Thyroid gland (tissue), 4 donors: ENCODE data around the gene ZMIZ1. TPM values are rescaled to one million over a fixed set of nuclear protein-coding genes. Genes with fewer than 3 reads are reported as not detected.

Experiments
- DNase-seq, 2 donors: peaks; one replicate each; pipeline ENCODE4 v3.0.0-alpha.2; 2019
- H3K27ac ChIP-seq, 3 donors: fragments of 200-600 bp; sonication (generic); 1 replicate in 2 of 3; 2 replicates in 1 of 3; pipeline ENCODE4 v1.5.1; 2016 to 2019; ENCODE audit warnings: mild to moderate bottlenecking in 1 of 3, moderate library complexity in 1 of 3
- H3K27me3 ChIP-seq: fragments of 200-600 bp; sonication (generic); one replicate; pipeline ENCODE4 v1.5.1; 2019
- H3K36me3 ChIP-seq, 2 donors: fragments of 200-600 bp; sonication (generic); one replicate each; pipeline ENCODE4 v1.5.1; 2016 to 2019
- H3K4me1 ChIP-seq, 2 donors: fragments of 200-600 bp; sonication (generic); one replicate each; pipeline ENCODE4 v1.5.1; 2017 to 2019
- H3K4me3 ChIP-seq, 3 donors: fragments of 200-600 bp; sonication (generic); replicated peaks in 1 of 3; 1 replicate in 2 of 3; 2 replicates in 1 of 3; pipeline ENCODE4 v1.5.1; 2016; ENCODE audit warnings: mild to moderate bottlenecking in 1 of 3
- H3K9me3 ChIP-seq: fragments of 200-600 bp; sonication (generic); one replicate; pipeline ENCODE4 v1.5.1; 2017
- POLR2A ChIP-seq, 2 donors: fragments of 450-650 bp; IDR thresholded peaks; one replicate each; pipeline ENCODE4 v1.6.1; 2017; ENCODE audit warnings: antibody characterized with exemption in 2 of 2, mild to moderate bottlenecking in 2 of 2, moderate library complexity in 1 of 2
- WGBS, 2 donors: methylation state at CpG; one replicate each; pipeline ENCODE4 v1.1.5; 2017; 5-methylcytosine and 5-hydroxymethylcytosine counted together
- intact Hi-C: fragments of 100-400 bp; cut with DNase I; formaldehyde crosslinking; loops from one replicate; pipeline ENCODE4 v1.15.1; 2023
- total RNA-seq, 4 donors: library from RNA; depleted of rRNA; stranded (reverse); fragments of >200 nt; gene quantifications; one replicate each; pipeline ENCODE4 v1.2.3, GENCODE V29; 2016
- TF ChIP-seq, protein P1 (sequence below), 6 experiments: fragments of 200-600 bp in 3 of 6; fragments of 450-650 bp in 3 of 6; sonication (generic) in 3 of 6; IDR thresholded peaks; one replicate each; pipeline ENCODE4 v1.5.1; 2016 to 2019; ENCODE audit warnings: antibody characterized with exemption in 6 of 6, mild to moderate bottlenecking in 2 of 6, inconsistent platforms in 1 of 6, moderate library complexity in 1 of 6

The ZMIZ1 gene
- total RNA-seq, 4 donors from 2014 or later: 59.9 to 128 (median 94.4) TPM

GRCh38 chr10:79301754-79302530, 233.2 kb downstream of the ZMIZ1 start:
- H3K27me3 ChIP-seq: no peaks in the 10 kb centered on the region
- H3K27ac ChIP-seq: no peak overlapping the region
- intact Hi-C loops: no loop called here
- peaks cover 93 to 95% of the 10 kb centered on the region in 2 donors for H3K36me3 ChIP-seq
- no peaks in the 10 kb centered on the region for H3K9me3 ChIP-seq
- TF ChIP-seq POLR2A (IDR thresholded peaks at IDR 0.05): no peak
- 92 to 94% methylated on average over 17 to 18 of the region's 19 CpGs for WGBS, 2 donors
- no peaks in the 10 kb centered on the region for H3K4me1 ChIP-seq
- DNase-seq: no peak
- no peak overlapping the region for H3K4me3 ChIP-seq

GRCh38 chr10:79303631-79304478, 235.1 kb downstream of the ZMIZ1 start:
- TF ChIP-seq POLR2A (IDR thresholded peaks at IDR 0.05): no peak
- TF ChIP-seq, protein P1, sequence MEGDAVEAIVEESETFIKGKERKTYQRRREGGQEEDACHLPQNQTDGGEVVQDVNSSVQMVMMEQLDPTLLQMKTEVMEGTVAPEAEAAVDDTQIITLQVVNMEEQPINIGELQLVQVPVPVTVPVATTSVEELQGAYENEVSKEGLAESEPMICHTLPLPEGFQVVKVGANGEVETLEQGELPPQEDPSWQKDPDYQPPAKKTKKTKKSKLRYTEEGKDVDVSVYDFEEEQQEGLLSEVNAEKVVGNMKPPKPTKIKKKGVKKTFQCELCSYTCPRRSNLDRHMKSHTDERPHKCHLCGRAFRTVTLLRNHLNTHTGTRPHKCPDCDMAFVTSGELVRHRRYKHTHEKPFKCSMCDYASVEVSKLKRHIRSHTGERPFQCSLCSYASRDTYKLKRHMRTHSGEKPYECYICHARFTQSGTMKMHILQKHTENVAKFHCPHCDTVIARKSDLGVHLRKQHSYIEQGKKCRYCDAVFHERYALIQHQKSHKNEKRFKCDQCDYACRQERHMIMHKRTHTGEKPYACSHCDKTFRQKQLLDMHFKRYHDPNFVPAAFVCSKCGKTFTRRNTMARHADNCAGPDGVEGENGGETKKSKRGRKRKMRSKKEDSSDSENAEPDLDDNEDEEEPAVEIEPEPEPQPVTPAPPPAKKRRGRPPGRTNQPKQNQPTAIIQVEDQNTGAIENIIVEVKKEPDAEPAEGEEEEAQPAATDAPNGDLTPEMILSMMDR (IDR thresholded peaks at IDR 0.05): no peak
- no peaks in the 10 kb centered on the region for H3K27me3 ChIP-seq
- 94 to 99% methylated on average over 16 to 24 of the region's 25 CpGs for WGBS, 2 donors
- DNase-seq: no peak
- intact Hi-C loops: no loop called here
- no peaks in the 10 kb centered on the region for H3K4me1 ChIP-seq
- no peak overlapping the region for H3K4me3 ChIP-seq
- H3K36me3 ChIP-seq: peaks cover 93 to 95% of the 10 kb centered on the region in 2 donors
- no peaks in the 10 kb centered on the region for H3K9me3 ChIP-seq
- no peak overlapping the region for H3K27ac ChIP-seq

GRCh38 chr10:79304479-79305087, 235.8 kb downstream of the ZMIZ1 start:
- 84 to 88% methylated on average over 6 of the region's 6 CpGs for WGBS, 2 donors
- H3K9me3 ChIP-seq: no peaks in the 10 kb centered on the region
- no peaks in the 10 kb centered on the region for H3K4me1 ChIP-seq
- no peak for TF ChIP-seq POLR2A (IDR thresholded peaks at IDR 0.05)
- TF ChIP-seq, protein P1 (IDR thresholded peaks at IDR 0.05): no peak
- H3K36me3 ChIP-seq: peaks cover 93 to 95% of the 10 kb centered on the region in 2 donors
- no peak overlapping the region for H3K4me3 ChIP-seq
- intact Hi-C loops: no loop called here
- H3K27me3 ChIP-seq: no peaks in the 10 kb centered on the region
- no peak for DNase-seq
- H3K27ac ChIP-seq: no peak overlapping the region

- Histone ChIP-seq H3K4me1 (no peaks in the 10 kb centered on the region), H3K27me3 (no peaks in the 10 kb centered on the region), H3K36me3 (peaks cover 95 to 96% of the 10 kb centered on the region in 2 donors), H3K4me3 (no peak overlapping the region), H3K9me3 (no peaks in the 10 kb centered on the region), H3K27ac (no peak overlapping the region)
- WGBS, 2 donors: 87 to 89% methylated on average over 5 to 8 of the region's 8 CpGs
- TF ChIP-seq, protein P1 (IDR thresholded peaks at IDR 0.05): no peak
- TF ChIP-seq POLR2A (IDR thresholded peaks at IDR 0.05): no peak
- DNase-seq: no peak
- intact Hi-C loops: no loop called here
Observed at GRCh38 chr10:79305515-79305914, 236.7 kb downstream of the ZMIZ1 start.

- Histone ChIP-seq H3K27ac (no peak overlapping the region), H3K4me1 (no peaks in the 10 kb centered on the region), H3K27me3 (no peaks in the 10 kb centered on the region), H3K4me3 (no peak overlapping the region), H3K36me3 (peaks cover 95 to 96% of the 10 kb centered on the region in 2 donors), H3K9me3 (no peaks in the 10 kb centered on the region)
- TF ChIP-seq, protein P1 (IDR thresholded peaks at IDR 0.05): no peak
- TF ChIP-seq POLR2A (IDR thresholded peaks at IDR 0.05): no peak
- 94 to 96% methylated on average over 13 to 14 of the region's 15 CpGs for WGBS, 2 donors
- DNase-seq: no peak
- intact Hi-C loops: no loop called here
Observed at GRCh38 chr10:79305988-79306387, 237.2 kb downstream of the ZMIZ1 start.
